ENCODE data around the gene MTCH1. TPM values are rescaled to one million over a fixed set of nuclear protein-coding genes. Genes with fewer than 3 reads are reported as not detected.
"Not testable (repeated sequence)": the region's sequence is repeated elsewhere in the genome, so short reads cannot be mapped to it uniquely, and the experiment has no call there.

MTCH1 gene
- total RNA-seq, 2 donors from 2014 or later = 160 to 197 TPM

GRCh38 chr6:36997811-36998722, 12.1 kb upstream of the MTCH1 start:
- Histone ChIP-seq H3K27ac (no peak overlapping the region), H3K9ac (ENCODE audit: low read depth in 2 of 2, low read length in 2 of 2) (no peak overlapping the region), H3K36me3 (no peaks in the 10 kb centered on the region), H3K4me1 (no peaks in the 10 kb centered on the region), H3K27me3 (no peaks in the 10 kb centered on the region), H3K4me3 (no peak overlapping the region), H3K9me3 (no peaks in the 10 kb centered on the region)
- no peak for DNase-seq
- TF ChIP-seq CTCF (IDR thresholded peaks at IDR 0.05) = no peak
- intact Hi-C loops (cut with DNase I) = no loop called here

- H3K36me3 ChIP-seq; DNase-seq; intact Hi-C loops (cut with DNase I); H3K9me3 ChIP-seq; H3K4me1 ChIP-seq; H3K27ac ChIP-seq; H3K4me3 ChIP-seq; H3K9ac ChIP-seq (ENCODE audit: low read depth in 2 of 2, low read length in 2 of 2); H3K27me3 ChIP-seq: not testable (repeated sequence)
Measured at GRCh38 chr6:36990401-36990800, 4.4 kb upstream of the MTCH1 start.

- Histone ChIP-seq H3K27me3 (no peaks in the 10 kb centered on the region), H3K4me1 (peaks cover under 1% of the 10 kb centered on the region), H3K36me3 (no peaks in the 10 kb centered on the region), H3K27ac (no peak overlapping the region), H3K4me3 (no peak overlapping the region), H3K9ac (ENCODE audit: low read depth in 2 of 2, low read length in 2 of 2) (no peak overlapping the region), H3K9me3 (no peaks in the 10 kb centered on the region)
- DNase-seq = no peak
- no peak for TF ChIP-seq CTCF (IDR thresholded peaks at IDR 0.05)
- intact Hi-C loops (cut with DNase I) = loop anchor here (10.0 kb wide), 1 partner anchor 224 kb away; no protein-coding TSS in a partner anchor
Measured at GRCh38 chr6:36989264-36989663, 3.3 kb upstream of the MTCH1 start.

GRCh38 chr6:36986704-36987047, 680 bp upstream of the MTCH1 start:
- H3K4me1 ChIP-seq = peaks cover 2% of the 10 kb centered on the region
- peak overlapping the region; percentile 95 for H3K27ac ChIP-seq
- H3K27me3 ChIP-seq = no peaks in the 10 kb centered on the region
- intact Hi-C loops (cut with DNase I) = loop anchor here (10.0 kb wide), 1 partner anchor 222 kb away; no protein-coding TSS in a partner anchor
- DNase-seq = no peak
- peak overlapping the region; percentile 95 for H3K4me3 ChIP-seq
- TF ChIP-seq CTCF (IDR thresholded peaks at IDR 0.05) = no peak
- H3K9me3 ChIP-seq = no peaks in the 10 kb centered on the region
- H3K9ac ChIP-seq (ENCODE audit: low read depth in 2 of 2, low read length in 2 of 2) = peak overlapping the region; percentile 84
- no peaks in the 10 kb centered on the region for H3K36me3 ChIP-seq

- intact Hi-C loops (cut with DNase I) = loop anchor here (10.0 kb wide), 1 partner anchor 221 kb away; no protein-coding TSS in a partner anchor
- Histone ChIP-seq H3K4me1 (peaks cover 2% of the 10 kb centered on the region), H3K9ac (ENCODE audit: low read depth in 2 of 2, low read length in 2 of 2) (peak overlapping the region; percentile 84 to 90), H3K36me3 (no peaks in the 10 kb centered on the region), H3K27me3 (no peaks in the 10 kb centered on the region), H3K9me3 (no peaks in the 10 kb centered on the region), H3K4me3 (peak overlapping the region; percentile 95), H3K27ac (peak overlapping the region; percentile 95)
- TF ChIP-seq CTCF (IDR thresholded peaks at IDR 0.05) = no peak
- DNase-seq = peak; percentile 39
Measured at GRCh38 chr6:36985417-36985807, 584 bp downstream of the MTCH1 start.

Measured in colonic mucosa (tissue), 4 donors.